A673 (cell line): ENCODE results near the gene ARPC1A. TPM values are rescaled to one million over a fixed set of nuclear protein-coding genes. Genes with fewer than 3 reads are reported as not detected.

Source experiments
- BruUV-seq: library from RNA; stranded (reverse); fragments of 400-500 nt; replicated peaks from 2 replicates; lab custom pipeline; 2021; lab: Mats Ljungman, UMichigan
- CTCF ChIA-PET: fragments of 300-600 bp; sonication (Branson Sonifier 250); formaldehyde crosslinking; loops from one replicate; lab custom pipeline; 2022; ENCODE audit warnings: antibody characterized with exemption; lab: Charles Lee
- POLR2A ChIA-PET: fragments of 300-600 bp; sonication (Branson Sonifier 250); formaldehyde crosslinking; loops from one replicate; lab custom pipeline; 2022; ENCODE audit warnings: antibody characterized with exemption; ENCODE audit not compliant: low non-redundant PET; lab: Charles Lee
- DNase-seq: peaks from one replicate; pipeline ENCODE4 v3.0.0-alpha.2; 2015; ENCODE audit warnings: low spot score
- H3K27ac ChIP-seq: fragments of 200-600 bp; sonication (generic); 2 replicates; pipeline ENCODE4 v1.5.1; 2016; ENCODE audit warnings: mixed run types, low read depth, mild to moderate bottlenecking, mixed read lengths, antibody characterized with exemption, low read length; ENCODE audit not compliant: poor library complexity, severe bottlenecking
- H3K27me3 ChIP-seq: fragments of 200-600 bp; sonication (generic); replicated peaks from 2 replicates; pipeline ENCODE4 v1.6.1; 2017; ENCODE audit warnings: mixed run types, low read depth, mild to moderate bottlenecking, mixed read lengths, antibody characterized with exemption, low read length; ENCODE audit not compliant: insufficient read depth, poor library complexity
- H3K36me3 ChIP-seq: fragments of 200-600 bp; sonication (generic); 2 replicates; pipeline ENCODE4 v1.6.1; 2016; ENCODE audit warnings: mixed run types, mild to moderate bottlenecking, mixed read lengths, antibody characterized with exemption, low read length; ENCODE audit not compliant: insufficient read depth, poor library complexity, severe bottlenecking
- H3K4me1 ChIP-seq: fragments of 200-600 bp; sonication (generic); 2 replicates; pipeline ENCODE4 v1.6.1; 2017; ENCODE audit warnings: mixed run types, mild to moderate bottlenecking, mixed read lengths, antibody characterized with exemption, low read length; ENCODE audit not compliant: insufficient read depth, poor library complexity, severe bottlenecking
- H3K4me3 ChIP-seq: fragments of 200-600 bp; sonication (generic); 2 replicates; pipeline ENCODE4 v1.5.1; 2016; ENCODE audit warnings: low read depth, mixed run types, mild to moderate bottlenecking, mixed read lengths, low read length; ENCODE audit not compliant: poor library complexity, severe bottlenecking
- H3K9me3 ChIP-seq: fragments of 200-600 bp; sonication (generic); 2 replicates; pipeline ENCODE4 v1.6.1; 2016; ENCODE audit warnings: mixed run types, low read depth, mild to moderate bottlenecking, mixed read lengths, antibody characterized with exemption, low read length; ENCODE audit not compliant: poor library complexity, severe bottlenecking
- EZH2 ChIP-seq: fragments of 200-600 bp; sonication (generic); IDR thresholded peaks from 2 replicates; pipeline ENCODE4 v1.6.1; 2017; ENCODE audit warnings: borderline replicate concordance, low read depth, mild to moderate bottlenecking, mixed read lengths, antibody characterized with exemption, low read length; ENCODE audit not compliant: poor library complexity, severe bottlenecking
- intact Hi-C: fragments of 100-400 bp; cut with micrococcal nuclease; formaldehyde crosslinking; loops from one replicate; pipeline ENCODE4 v1.10.0; 2022; ENCODE audit not compliant: unreplicated experiment
- total RNA-seq: library from RNA; stranded (reverse); gene quantifications from 2 replicates; pipeline ENCODE4 v1.2.3, GENCODE V29; 2021
- TF ChIP-seq, protein P1 (sequence below): fragments of 300-800, 200-600 bp; sonication (generic); conservative IDR thresholded peaks from 2 replicates; pipeline ENCODE4 v1.5.1; 2017; ENCODE audit warnings: low read depth, mild to moderate bottlenecking, antibody characterized with exemption, low read length, moderate library complexity, mixed read lengths

Gene ARPC1A
- total RNA-seq, 1 experiment from 2014 or later = 167 TPM

- POLR2A ChIA-PET = interaction anchor here (0.6 to 0.8 kb wide), 2 partner anchors 14 to 150 kb away, joined by 3 read pairs; partner anchors contain the start of gene ZNF655
- TF ChIP-seq EZH2 = no peak
- TF ChIP-seq, protein P1, sequence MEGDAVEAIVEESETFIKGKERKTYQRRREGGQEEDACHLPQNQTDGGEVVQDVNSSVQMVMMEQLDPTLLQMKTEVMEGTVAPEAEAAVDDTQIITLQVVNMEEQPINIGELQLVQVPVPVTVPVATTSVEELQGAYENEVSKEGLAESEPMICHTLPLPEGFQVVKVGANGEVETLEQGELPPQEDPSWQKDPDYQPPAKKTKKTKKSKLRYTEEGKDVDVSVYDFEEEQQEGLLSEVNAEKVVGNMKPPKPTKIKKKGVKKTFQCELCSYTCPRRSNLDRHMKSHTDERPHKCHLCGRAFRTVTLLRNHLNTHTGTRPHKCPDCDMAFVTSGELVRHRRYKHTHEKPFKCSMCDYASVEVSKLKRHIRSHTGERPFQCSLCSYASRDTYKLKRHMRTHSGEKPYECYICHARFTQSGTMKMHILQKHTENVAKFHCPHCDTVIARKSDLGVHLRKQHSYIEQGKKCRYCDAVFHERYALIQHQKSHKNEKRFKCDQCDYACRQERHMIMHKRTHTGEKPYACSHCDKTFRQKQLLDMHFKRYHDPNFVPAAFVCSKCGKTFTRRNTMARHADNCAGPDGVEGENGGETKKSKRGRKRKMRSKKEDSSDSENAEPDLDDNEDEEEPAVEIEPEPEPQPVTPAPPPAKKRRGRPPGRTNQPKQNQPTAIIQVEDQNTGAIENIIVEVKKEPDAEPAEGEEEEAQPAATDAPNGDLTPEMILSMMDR = no peak
- CTCF ChIA-PET = interaction anchor here (0.6 to 0.7 kb wide), 2 partner anchors 80 to 514 kb away, joined by 3 to 8 read pairs; no protein-coding TSS in a partner anchor
Measured at GRCh38 chr7:99408379-99409191, 82.9 kb downstream of the ARPC1A start, which contains the start of the genes BUD31 and PDAP1. TSS of gene BUD31 (plus strand) at chr7:99408969. CDS start at chr7:99411093, 2,124 bp downstream. TSS of gene PDAP1 (minus strand) at chr7:99408597. CDS start at chr7:99408548, 49 bp downstream.

GRCh38 chr7:99409192-99409572 is 83.5 kb downstream of the ARPC1A start:
- TF ChIP-seq EZH2 = no peak
- TF ChIP-seq, protein P1 = no peak
- TSS peak; percentile 39 for BruUV-seq
- POLR2A ChIA-PET = interaction anchor here (0.5 to 0.8 kb wide), 3 partner anchors 14 to 149 kb away, joined by 3 read pairs; partner anchors contain the start of gene ZNF655
- Histone ChIP-seq H3K4me1 (peaks cover 22% of the 10 kb centered on the region), H3K36me3 (peaks cover 44% of the 10 kb centered on the region), H3K27me3 (no peaks in the 10 kb centered on the region), H3K4me3 (peak overlapping the region; percentile 97), H3K27ac (peak overlapping the region; percentile 99), H3K9me3 (no peaks in the 10 kb centered on the region)
- intact Hi-C loops = no loop called here
- CTCF ChIA-PET = no interaction called here
- DNase-seq = no peak

More at GRCh38 chr7:99408379-99409191, 82.9 kb downstream of the ARPC1A start, which contains the start of the genes BUD31 and PDAP1:
- Histone ChIP-seq H3K27ac (peak within 1 kb of the TSS; percentile 99), H3K9me3 (no peaks in the 10 kb centered on the region), H3K36me3 (peaks cover 47% of the 10 kb centered on the region), H3K4me3 (peak within 1 kb of the TSS; percentile 97), H3K4me1 (peaks cover 22% of the 10 kb centered on the region), H3K27me3 (no peaks in the 10 kb centered on the region)
- intact Hi-C loops = no loop called here
- peak; percentile 94 for DNase-seq
- BruUV-seq = no TSS peak

DNA sequence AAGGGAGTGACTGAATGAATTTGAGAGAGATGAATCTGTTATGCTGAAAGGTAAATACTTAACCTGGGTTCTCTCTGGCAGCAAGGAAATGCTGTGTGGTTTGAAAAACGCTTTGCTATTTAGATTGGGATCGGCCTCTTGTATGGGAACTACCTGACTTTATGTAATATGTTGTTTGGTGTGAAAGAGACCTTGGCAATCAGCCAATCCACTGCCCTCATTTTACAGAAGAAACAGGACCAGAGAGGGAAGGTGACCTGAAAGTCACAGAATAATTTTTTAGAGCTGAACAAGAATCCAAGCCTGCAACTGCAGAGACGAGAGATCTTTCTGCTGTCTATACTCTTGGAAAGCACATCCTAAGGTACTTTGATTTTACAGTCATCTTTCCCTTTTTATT is 84.1 kb downstream of the ARPC1A start:
- DNase-seq = no peak
- Histone ChIP-seq H3K27me3 (no peaks in the 10 kb centered on the region), H3K36me3 (peaks cover 44% of the 10 kb centered on the region), H3K4me1 (peaks cover 22% of the 10 kb centered on the region), H3K9me3 (no peaks in the 10 kb centered on the region), H3K4me3 (peak overlapping the region; percentile 97), H3K27ac (peak overlapping the region; percentile 99)
- intact Hi-C loops = no loop called here
- ChIA-PET POLR2A (no interaction called here), CTCF (no interaction called here)
- no TSS peak for BruUV-seq
- TF ChIP-seq, protein P1 = no peak
- TF ChIP-seq EZH2 = no peak
